MM.1S (cell line): ENCODE results near the gene EID2.

Experiments used
- CTCF ChIP-seq: fragments of 300-600 bp; sonication (generic); IDR thresholded peaks from 2 replicates; pipeline ENCODE4 v1.5.1; 2016; ENCODE audit warnings: antibody characterized with exemption, low read length, mixed read lengths
- EZH2 ChIP-seq: fragments of 300-600 bp; sonication (generic); optimal IDR thresholded peaks from 2 replicates; pipeline ENCODE3; 2017; ENCODE audit warnings: low read depth, mild to moderate bottlenecking, antibody characterized with exemption, low read length, mixed read lengths

- TF ChIP-seq EZH2 (no peak), CTCF (no peak)
Observed at GRCh38 chr19:39500543-39500942, 39.4 kb downstream of the EID2 start.
